K562 (cell line): ENCODE results near the gene CELF4.
"Not testable (repeated sequence)": the region's sequence is repeated elsewhere in the genome, so short reads cannot be mapped to it uniquely, and the experiment has no call there.

Source experiments
- ATF1 ChIP-seq, 2 experiments: fragments of 450-650 bp in 1 of 2; IDR thresholded peaks; 2 replicates each; pipeline ENCODE4 v1.6.1; 2016; ENCODE audit warnings: missing compliant biosample characterization in 1 of 2, missing genetic modification characterization in 1 of 2
- CBX1 ChIP-seq: sonication (generic); IDR thresholded peaks from 2 replicates; pipeline ENCODE4 v1.6.1; 2016; ENCODE audit warnings: antibody characterized with exemption, low read depth, mild to moderate bottlenecking
- KLF16 ChIP-seq: IDR thresholded peaks from 2 replicates; pipeline ENCODE4 v1.6.1; 2016; ENCODE audit warnings: antibody characterized with exemption
- MYBL2 ChIP-seq, 2 experiments: fragments of 450-650 bp in 1 of 2; sonication (generic) in 1 of 2; formaldehyde crosslinking in 1 of 2; IDR thresholded peaks; 2 replicates each; pipeline versions ENCODE4 v1.6.1 to v1.8.1; 2017 to 2022; ENCODE audit warnings: borderline replicate concordance in 1 of 2, inconsistent platforms in 1 of 2, low read depth in 1 of 2, mild to moderate bottlenecking in 1 of 2, missing genetic modification reagents in 1 of 2, moderate library complexity in 1 of 2
- RFX5 ChIP-seq: IDR thresholded peaks from 2 replicates; pipeline ENCODE4 v1.6.1; 2011; ENCODE audit warnings: low read depth, mild to moderate bottlenecking, improper control_type of control experiment, low read length
- SRF ChIP-seq, 2 experiments: fragments of 250-450, 450-650 bp in 1 of 2; sonication (Bioruptor Pico) in 1 of 2; sonication (generic) in 1 of 2; formaldehyde crosslinking; IDR thresholded peaks; 2 replicates each; pipeline versions ENCODE4 v1.5.0 to v1.5.1; 2020 to 2022; ENCODE audit warnings: mild to moderate bottlenecking in 1 of 2, missing genetic modification reagents in 1 of 2
- U2AF1 ChIP-seq: fragments of 200-400 bp; formaldehyde crosslinking; optimal IDR thresholded peaks from 2 replicates; pipeline ENCODE3; 2017; ENCODE audit warnings: mild to moderate bottlenecking, low read depth, low read length, moderate library complexity
- ZNF121 ChIP-seq: sonication (generic); formaldehyde crosslinking; conservative IDR thresholded peaks from 2 replicates; pipeline ENCODE4 v1.8.0; 2022; ENCODE audit warnings: missing genetic modification reagents
- ZNF23 ChIP-seq: fragments of 250-450 bp; sonication (Bioruptor Pico); IDR thresholded peaks from 2 replicates; pipeline ENCODE4 v1.4.0; 2020; ENCODE audit warnings: mild to moderate bottlenecking
- TF ChIP-seq, protein P1 (sequence below), 2 experiments: fragments of 450-650 bp; formaldehyde crosslinking in 1 of 2; IDR thresholded peaks; 2 replicates each; pipeline versions ENCODE4 v1.4.0 to v1.6.1; 2014 to 2020; ENCODE audit warnings: mild to moderate bottlenecking in 2 of 2, borderline replicate concordance in 1 of 2, low read depth in 1 of 2
- TF ChIP-seq, protein P2 (sequence below): sonication (generic); formaldehyde crosslinking; IDR thresholded peaks from 2 replicates; pipeline ENCODE4 v1.9.0; 2022; ENCODE audit warnings: mild to moderate bottlenecking, missing genetic modification reagents
- TF ChIP-seq, protein P3 (sequence below): sonication (generic); formaldehyde crosslinking; IDR thresholded peaks from 2 replicates; pipeline ENCODE4 v1.8.1; 2023; ENCODE audit warnings: mild to moderate bottlenecking, missing genetic modification reagents, moderate library complexity
- TF ChIP-seq, protein P4 (sequence below): fragments of 250-450 bp; sonication (Bioruptor Pico); IDR thresholded peaks from 2 replicates; pipeline ENCODE4 v1.5.0; 2020; ENCODE audit warnings: mild to moderate bottlenecking

DNA sequence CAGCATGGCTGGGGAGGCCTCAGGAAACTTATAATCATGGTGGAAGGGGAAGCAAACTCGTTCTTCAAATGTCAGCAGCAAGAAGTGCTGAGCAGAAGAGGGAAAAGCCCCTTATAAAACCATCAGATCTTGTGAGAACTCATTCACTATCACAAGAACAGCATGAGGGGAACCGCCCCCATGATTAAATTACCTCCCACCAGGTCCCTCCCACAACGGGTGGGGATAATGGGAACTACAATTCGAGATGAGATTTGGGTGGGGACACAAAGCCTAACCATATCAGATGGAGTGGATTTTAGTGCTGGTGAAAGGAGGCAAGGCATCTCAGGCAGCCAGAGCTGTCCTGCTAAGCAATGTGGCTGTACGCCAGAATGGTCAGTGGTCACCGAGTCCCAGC is 104.3 kb downstream of the CELF4 start:
- TF ChIP-seq, protein P1, sequence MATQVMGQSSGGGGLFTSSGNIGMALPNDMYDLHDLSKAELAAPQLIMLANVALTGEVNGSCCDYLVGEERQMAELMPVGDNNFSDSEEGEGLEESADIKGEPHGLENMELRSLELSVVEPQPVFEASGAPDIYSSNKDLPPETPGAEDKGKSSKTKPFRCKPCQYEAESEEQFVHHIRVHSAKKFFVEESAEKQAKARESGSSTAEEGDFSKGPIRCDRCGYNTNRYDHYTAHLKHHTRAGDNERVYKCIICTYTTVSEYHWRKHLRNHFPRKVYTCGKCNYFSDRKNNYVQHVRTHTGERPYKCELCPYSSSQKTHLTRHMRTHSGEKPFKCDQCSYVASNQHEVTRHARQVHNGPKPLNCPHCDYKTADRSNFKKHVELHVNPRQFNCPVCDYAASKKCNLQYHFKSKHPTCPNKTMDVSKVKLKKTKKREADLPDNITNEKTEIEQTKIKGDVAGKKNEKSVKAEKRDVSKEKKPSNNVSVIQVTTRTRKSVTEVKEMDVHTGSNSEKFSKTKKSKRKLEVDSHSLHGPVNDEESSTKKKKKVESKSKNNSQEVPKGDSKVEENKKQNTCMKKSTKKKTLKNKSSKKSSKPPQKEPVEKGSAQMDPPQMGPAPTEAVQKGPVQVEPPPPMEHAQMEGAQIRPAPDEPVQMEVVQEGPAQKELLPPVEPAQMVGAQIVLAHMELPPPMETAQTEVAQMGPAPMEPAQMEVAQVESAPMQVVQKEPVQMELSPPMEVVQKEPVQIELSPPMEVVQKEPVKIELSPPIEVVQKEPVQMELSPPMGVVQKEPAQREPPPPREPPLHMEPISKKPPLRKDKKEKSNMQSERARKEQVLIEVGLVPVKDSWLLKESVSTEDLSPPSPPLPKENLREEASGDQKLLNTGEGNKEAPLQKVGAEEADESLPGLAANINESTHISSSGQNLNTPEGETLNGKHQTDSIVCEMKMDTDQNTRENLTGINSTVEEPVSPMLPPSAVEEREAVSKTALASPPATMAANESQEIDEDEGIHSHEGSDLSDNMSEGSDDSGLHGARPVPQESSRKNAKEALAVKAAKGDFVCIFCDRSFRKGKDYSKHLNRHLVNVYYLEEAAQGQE (IDR thresholded peaks at IDR 0.05; ENCODE audit: borderline replicate concordance): not testable (repeated sequence)
- TF ChIP-seq, protein P1 (CRISPR knock-in tag; IDR thresholded peaks at IDR 0.05; ENCODE audit: low read depth): not testable (repeated sequence)
- TF ChIP-seq, protein P2, sequence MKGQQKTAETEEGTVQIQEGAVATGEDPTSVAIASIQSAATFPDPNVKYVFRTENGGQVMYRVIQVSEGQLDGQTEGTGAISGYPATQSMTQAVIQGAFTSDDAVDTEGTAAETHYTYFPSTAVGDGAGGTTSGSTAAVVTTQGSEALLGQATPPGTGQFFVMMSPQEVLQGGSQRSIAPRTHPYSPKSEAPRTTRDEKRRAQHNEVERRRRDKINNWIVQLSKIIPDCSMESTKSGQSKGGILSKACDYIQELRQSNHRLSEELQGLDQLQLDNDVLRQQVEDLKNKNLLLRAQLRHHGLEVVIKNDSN (CRISPR knock-in tag): not testable (repeated sequence)
- TF ChIP-seq SRF (CRISPR knock-in tag; IDR thresholded peaks at IDR 0.05); ZNF121 (CRISPR knock-in tag); ATF1 (CRISPR knock-in tag; IDR thresholded peaks at IDR 0.05); ATF1 (tag; IDR thresholded peaks at IDR 0.05); ZNF23 (CRISPR knock-in tag); MYBL2 (IDR thresholded peaks at IDR 0.05; ENCODE audit: low read depth); MYBL2 (CRISPR knock-in tag; IDR thresholded peaks at IDR 0.05; ENCODE audit: borderline replicate concordance); CBX1; RFX5; KLF16; U2AF1: not testable (repeated sequence)
- TF ChIP-seq, protein P3, sequence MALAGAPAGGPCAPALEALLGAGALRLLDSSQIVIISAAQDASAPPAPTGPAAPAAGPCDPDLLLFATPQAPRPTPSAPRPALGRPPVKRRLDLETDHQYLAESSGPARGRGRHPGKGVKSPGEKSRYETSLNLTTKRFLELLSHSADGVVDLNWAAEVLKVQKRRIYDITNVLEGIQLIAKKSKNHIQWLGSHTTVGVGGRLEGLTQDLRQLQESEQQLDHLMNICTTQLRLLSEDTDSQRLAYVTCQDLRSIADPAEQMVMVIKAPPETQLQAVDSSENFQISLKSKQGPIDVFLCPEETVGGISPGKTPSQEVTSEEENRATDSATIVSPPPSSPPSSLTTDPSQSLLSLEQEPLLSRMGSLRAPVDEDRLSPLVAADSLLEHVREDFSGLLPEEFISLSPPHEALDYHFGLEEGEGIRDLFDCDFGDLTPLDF: not testable (repeated sequence)
- TF ChIP-seq, protein P4, sequence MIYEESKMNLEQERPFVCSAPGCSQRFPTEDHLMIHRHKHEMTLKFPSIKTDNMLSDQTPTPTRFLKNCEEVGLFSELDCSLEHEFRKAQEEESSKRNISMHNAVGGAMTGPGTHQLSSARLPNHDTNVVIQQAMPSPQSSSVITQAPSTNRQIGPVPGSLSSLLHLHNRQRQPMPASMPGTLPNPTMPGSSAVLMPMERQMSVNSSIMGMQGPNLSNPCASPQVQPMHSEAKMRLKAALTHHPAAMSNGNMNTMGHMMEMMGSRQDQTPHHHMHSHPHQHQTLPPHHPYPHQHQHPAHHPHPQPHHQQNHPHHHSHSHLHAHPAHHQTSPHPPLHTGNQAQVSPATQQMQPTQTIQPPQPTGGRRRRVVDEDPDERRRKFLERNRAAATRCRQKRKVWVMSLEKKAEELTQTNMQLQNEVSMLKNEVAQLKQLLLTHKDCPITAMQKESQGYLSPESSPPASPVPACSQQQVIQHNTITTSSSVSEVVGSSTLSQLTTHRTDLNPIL: not testable (repeated sequence)
